ENCODE results near the gene GNB2.

Gene GNB2

GRCh38 chr7:100681491-100682227, 8.1 kb downstream of the GNB2 start:
- no peak for DNase-seq (ENCODE audit: low spot score)

GRCh38 chr7:100682228-100682741, 8.7 kb downstream of the GNB2 start:
- DNase-seq (ENCODE audit: low spot score) = no peak

DNA sequence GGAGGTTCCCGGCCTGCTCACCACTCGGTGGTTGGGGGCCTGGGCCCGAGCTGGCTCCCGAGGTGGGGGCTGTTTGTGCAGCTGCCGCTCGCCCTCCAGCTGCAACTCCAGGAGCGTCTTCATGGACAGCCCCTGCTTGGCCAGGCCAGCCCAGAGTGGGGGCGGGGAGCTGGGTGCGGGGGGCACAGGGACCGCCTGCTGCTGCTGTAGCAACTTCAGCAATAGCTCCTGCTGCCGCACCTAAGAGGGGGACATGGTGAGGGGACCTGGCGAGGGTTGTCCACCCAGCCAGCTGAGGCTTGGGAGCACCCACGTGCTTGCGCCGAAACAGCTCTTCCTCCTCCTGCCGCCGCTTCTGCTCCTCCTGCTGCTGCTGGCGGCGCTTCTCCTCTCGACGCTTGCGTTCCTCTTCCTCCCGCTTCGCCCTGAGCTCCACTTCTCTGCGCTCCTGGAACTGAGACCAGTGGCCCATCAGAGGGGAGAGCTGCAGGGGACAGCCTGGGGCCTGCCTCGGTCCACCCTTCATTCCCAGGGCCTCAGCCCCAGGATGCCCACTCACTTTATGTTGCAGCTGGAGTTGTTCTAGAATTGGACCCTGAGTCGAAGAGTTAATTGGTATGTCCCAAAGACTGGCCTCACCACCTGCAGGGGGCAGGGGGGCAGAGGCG, 9.6 kb downstream of the GNB2 start:
- DNase-seq (ENCODE audit: low spot score) = no peak

DNA sequence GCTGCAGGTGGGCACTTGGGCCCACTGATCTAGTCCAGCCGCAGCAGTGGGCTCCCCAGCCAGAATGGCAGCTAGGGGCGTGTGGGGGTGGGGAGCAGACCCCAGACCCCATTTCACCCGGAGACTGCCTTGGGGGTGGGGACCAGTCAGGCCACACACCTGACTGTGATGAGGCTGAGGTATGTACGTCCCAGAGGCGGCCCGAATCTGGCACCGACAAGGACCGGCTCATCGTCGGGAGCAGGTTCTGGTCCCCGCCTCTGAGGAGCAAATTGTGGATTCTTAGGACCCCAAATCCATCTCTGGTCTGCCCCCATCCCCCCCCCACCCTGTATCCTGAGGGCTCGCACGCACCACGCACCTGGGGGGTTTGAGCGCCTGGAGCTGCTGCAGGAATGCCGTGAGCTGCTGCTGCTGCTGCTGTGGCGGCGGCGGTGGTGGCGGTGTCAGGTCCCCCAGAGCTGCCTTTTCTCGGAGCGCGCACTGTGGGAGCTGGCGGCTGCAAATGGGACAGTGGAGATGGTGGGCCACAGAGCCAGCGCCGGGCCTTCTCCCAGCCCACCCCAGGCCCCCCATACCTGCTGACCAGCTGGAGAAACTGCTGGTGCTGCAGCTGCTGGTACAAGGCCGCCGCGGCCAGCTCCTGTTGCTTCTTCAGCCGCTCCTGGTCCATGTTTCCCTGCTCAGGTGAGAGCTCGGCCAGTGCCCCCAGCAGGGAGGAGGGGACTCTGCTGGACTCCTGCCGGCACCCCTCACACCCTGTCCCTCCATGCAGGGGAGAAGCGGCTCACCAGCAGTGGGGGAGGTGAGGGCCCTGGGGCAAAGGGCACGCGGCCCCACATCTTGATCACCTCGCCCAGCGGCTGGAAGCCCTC, 10.4 kb downstream of the GNB2 start:
- DNase-seq (ENCODE audit: low spot score) = no peak

DNA sequence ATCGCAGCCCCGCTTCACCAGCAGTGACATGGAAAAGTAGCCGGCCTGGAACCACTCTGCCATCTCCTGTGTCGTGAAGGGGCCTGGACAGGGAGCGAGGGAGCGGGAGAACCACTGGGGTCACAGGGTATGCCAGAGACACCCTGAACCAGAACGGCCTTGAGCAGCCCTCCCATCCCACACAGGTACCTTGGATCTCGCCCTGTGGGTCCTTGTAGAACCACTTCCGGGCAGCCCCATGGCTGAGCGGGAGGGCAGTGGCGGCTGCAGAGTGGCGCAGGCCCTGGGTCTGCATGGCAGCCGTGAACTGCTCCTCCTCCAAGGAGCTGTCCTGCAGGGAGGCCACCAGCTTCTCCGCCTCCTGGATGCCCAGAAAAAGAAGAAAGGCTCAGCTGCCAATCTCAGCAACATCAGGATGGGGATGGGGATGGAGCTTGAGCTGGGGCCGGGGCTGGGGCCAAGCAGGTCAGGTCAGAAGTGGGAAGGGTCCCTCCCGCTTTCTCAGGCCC, 11.0 kb downstream of the GNB2 start:
- DNase-seq (ENCODE audit: low spot score) = no peak

GRCh38 chr7:100685049-100685605, 11.6 kb downstream of the GNB2 start:
- DNase-seq (ENCODE audit: low spot score) = no peak

- no peak for DNase-seq (ENCODE audit: low spot score)
Measured at GRCh38 chr7:100685631-100686145, 12.1 kb downstream of the GNB2 start.

- DNase-seq (ENCODE audit: low spot score) = no peak
Measured at GRCh38 chr7:100686201-100686821, 12.8 kb downstream of the GNB2 start.

- no peak for DNase-seq (ENCODE audit: low spot score)
Measured at GRCh38 chr7:100686822-100687211, 13.3 kb downstream of the GNB2 start.

DNA sequence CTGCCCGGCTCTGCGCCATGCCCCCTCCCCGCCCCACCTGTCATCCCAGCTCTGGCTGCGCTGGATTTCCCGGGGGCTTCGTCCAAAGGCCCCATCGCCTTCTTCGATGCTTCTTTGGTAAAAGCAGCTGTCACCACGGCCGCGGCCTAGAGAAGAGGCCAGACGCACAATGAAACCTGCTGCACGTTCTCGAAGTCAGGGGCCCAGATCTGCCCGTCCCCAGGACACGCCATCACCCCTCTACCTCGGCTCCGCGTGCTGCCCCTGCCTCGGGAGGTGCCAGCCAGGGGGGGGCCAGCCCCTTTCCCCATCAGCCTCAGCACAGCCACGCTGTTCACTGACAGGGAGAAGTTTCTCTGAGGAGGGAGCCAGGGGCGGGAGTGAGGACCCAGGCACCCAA, 13.7 kb downstream of the GNB2 start:
- no peak for DNase-seq (ENCODE audit: low spot score)

- no peak for DNase-seq (ENCODE audit: low spot score)
Measured at GRCh38 chr7:100687751-100688300, 14.3 kb downstream of the GNB2 start.

DNA sequence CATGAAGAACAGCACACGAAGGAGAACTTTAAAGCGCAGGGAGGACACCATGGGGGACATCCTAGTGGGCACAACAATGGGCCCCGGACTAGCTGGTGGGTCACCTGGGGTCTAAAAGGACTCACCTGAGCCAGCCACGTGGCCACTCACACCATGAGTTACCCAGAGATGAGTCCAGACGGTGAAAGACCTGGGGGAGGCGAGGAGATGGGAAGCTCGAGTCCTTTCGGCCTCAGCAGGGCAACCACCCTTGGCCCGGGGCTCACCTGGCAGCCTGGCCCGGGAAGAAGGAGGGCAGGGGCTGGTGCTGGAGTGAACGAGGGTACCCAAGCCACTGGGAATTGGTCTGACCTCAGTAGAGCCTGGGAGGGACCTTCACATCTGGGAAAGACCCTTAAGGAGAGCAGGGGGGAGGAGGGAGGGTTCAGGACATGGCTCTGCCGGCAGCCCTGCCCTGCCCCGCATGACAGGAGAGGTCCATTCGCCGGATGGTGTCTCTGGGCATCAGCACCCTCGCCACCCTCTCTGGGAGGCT, 14.9 kb downstream of the GNB2 start:
- DNase-seq (ENCODE audit: low spot score) = no peak

GRCh38 chr7:100689230-100690135, 15.9 kb downstream of the GNB2 start:
- no peak for DNase-seq (ENCODE audit: low spot score)

DNA sequence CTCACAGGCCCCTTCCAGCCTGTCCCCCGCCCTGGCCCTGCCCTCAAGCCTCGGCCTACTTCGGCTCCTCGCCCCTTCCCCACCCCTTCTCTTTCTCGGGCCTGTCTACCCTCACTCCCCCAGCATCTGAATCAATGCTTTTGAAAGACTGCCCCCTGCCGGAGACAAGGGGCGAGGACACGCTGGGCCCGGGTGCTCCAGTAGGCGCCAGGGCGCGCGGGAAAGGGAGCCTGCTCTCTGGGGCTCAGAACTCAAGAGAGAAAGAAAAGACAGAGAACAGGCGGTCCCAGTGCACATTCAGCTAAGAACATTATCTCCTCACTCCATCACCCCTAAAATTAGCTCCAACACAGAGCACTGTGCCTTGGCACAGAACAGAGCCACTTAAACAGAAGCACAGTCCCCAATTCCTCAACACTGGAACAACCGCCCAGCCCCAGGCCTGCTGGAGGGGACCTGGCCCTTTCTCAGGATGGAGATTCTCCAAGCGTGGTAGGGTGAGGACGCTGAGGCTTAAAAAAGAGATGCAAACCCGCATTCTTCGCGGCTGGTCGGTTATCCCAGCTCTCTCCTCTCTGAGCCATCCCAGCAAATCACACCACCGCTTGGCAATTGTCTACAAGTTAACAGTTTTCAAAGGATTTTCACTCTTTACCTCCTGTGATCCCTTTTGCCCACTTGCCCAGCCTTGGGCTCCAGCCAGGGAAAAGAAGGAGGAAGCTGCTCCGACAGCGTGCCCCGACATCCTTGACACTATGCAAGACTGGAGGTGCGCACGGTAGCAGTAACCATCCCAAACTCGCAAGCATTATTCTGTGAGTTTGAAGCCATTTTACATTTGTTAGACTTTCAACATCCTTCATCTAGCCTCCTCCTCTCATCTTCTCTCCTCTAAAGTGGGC, 18.4 kb downstream of the GNB2 start:
- peak; percentile 88 for DNase-seq (ENCODE audit: low spot score)

DNA sequence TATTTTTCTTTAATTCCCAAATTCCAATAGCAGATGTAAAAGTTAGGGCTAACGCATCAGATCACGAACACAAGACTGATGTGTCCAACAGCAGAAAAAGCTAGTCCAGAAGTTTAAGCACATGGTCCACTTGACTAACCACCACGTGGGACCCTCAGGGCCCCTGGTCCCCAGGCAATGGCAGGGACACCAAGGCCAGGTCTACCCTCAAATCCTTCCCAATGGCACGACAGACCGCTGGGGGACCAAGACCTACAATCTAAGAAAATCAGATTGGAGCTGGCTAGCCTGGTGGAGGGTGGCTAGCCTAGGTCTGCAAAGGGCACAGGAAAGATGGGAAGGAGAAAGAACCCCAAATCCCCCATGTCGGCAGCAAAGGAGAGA, 19.0 kb downstream of the GNB2 start:
- no peak for DNase-seq (ENCODE audit: low spot score)

DNA sequence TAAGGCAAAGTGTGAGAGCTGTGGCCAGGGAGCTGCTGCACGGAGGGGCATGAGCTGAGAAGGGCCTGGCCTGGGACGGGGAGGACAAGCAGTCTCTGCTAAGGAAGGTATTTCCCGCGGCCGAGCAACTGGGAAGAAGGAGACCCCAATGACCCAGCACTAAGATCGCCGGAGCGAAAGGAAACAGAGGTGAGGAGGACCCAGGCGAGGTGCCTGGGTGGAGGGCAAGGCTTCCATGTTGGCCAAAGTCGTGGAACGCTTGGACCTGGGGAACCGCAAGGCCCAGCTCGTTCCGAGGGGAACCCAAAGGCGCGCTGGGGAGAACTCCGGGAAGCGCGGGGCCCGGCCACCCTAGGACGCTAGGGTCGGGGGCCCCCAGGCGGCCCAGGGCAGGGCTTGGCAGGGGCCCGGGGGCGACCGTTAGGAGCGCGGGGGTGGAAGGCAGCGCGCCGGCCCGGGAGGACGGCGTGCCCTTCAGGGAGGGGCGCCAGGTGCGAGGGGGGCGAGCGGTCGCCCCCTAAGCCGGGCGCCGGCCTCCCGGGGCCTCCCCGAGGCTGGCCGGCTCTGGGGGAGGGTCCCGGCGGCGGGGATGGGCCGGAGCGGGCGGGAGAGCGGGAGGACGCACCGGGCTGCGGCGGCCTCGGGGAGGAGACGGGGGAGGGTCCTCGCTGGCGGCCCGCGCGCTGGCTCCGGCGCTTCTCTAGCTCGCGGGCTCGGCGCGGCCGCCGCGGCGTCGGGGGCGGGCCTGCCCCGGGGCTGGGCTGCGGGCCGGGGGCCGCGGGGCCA, 20.0 kb downstream of the GNB2 start:
- no peak for DNase-seq (ENCODE audit: low spot score)

- DNase-seq (ENCODE audit: low spot score) = peak; percentile 93
Measured at GRCh38 chr7:100694098-100694745, 20.7 kb downstream of the GNB2 start, which contains the start of gene GIGYF1. Gene GIGYF1 (minus strand): TSS chr7:100694250. CDS start chr7:100688238, 6,012 bp downstream.

Measured in AG20443 (cell line).